Liver (tissue), 9 donors: ENCODE data around the gene AKR1C2. TPM values are rescaled to one million over a fixed set of nuclear protein-coding genes. Genes with fewer than 3 reads are reported as not detected.
"Not testable (repeated sequence)": the region's sequence is repeated elsewhere in the genome, so short reads cannot be mapped to it uniquely, and the experiment has no call there.

Experiments used
- DNase-seq: peaks from one replicate; pipeline ENCODE4 v3.0.0-alpha.2; 2017; ENCODE audit warnings: low spot score
- H3K27ac ChIP-seq, 2 donors: one replicate each; pipeline ENCODE4 v1.7.0; 2013; ENCODE audit warnings: inconsistent platforms in 2 of 2, low read length in 2 of 2, control low read depth in 1 of 2, low read depth in 1 of 2, mild to moderate bottlenecking in 1 of 2
- H3K27me3 ChIP-seq, 4 donors: one replicate each; pipeline versions ENCODE4 v1.6.1 to v1.7.0; 2013; ENCODE audit warnings: low read length in 3 of 4, inconsistent platforms in 1 of 4, mild to moderate bottlenecking in 1 of 4, moderate library complexity in 1 of 4; ENCODE audit not compliant: control insufficient read depth in 4 of 4, insufficient read depth in 4 of 4
- H3K36me3 ChIP-seq, 4 donors: one replicate each; pipeline versions ENCODE4 v1.6.1 to v1.7.0; 2013; ENCODE audit warnings: low read length in 3 of 4, mild to moderate bottlenecking in 3 of 4, low read depth in 1 of 4, moderate library complexity in 1 of 4; ENCODE audit not compliant: control insufficient read depth in 4 of 4, insufficient read depth in 3 of 4
- H3K4me1 ChIP-seq, 4 donors: one replicate each; pipeline versions ENCODE4 v1.6.1 to v1.7.0; 2013; ENCODE audit warnings: low read length in 3 of 4, mild to moderate bottlenecking in 3 of 4, moderate library complexity in 1 of 4; ENCODE audit not compliant: control insufficient read depth in 4 of 4, insufficient read depth in 4 of 4
- H3K4me3 ChIP-seq, 3 donors: one replicate each; pipeline versions ENCODE4 v1.6.1 to v1.7.0; 2013; ENCODE audit warnings: low read length in 3 of 3, control low read depth in 1 of 3, low read depth in 1 of 3, mild to moderate bottlenecking in 1 of 3
- H3K9ac ChIP-seq, 2 donors: one replicate each; pipeline ENCODE4 v1.7.0; 2013; ENCODE audit warnings: low read length in 2 of 2, mild to moderate bottlenecking in 2 of 2, moderate library complexity in 2 of 2, control low read depth in 1 of 2, low read depth in 1 of 2
- H3K9me3 ChIP-seq, 4 donors: one replicate each; pipeline versions ENCODE4 v1.6.1 to v1.7.0; 2013; ENCODE audit warnings: low read length in 3 of 4; ENCODE audit not compliant: control insufficient read depth in 4 of 4
- CTCF ChIP-seq: fragments of 150-350 bp; IDR thresholded peaks from 2 replicates; pipeline ENCODE4 v1.5.1; 2017; ENCODE audit warnings: improper control_type of control experiment, low read depth, low read length; ENCODE audit not compliant: missing input control
- EGR1 ChIP-seq, 2 donors: IDR thresholded peaks; 2 replicates each; pipeline ENCODE4 v1.6.1; 2016 to 2018; ENCODE audit warnings: antibody characterized with exemption in 2 of 2, low read depth in 2 of 2
- FOXA1 ChIP-seq: IDR thresholded peaks from 2 replicates; pipeline ENCODE4 v1.6.1; 2016; ENCODE audit warnings: antibody characterized with exemption
- FOXA2 ChIP-seq: IDR thresholded peaks from 2 replicates; pipeline ENCODE4 v1.6.1; 2016; ENCODE audit warnings: antibody characterized with exemption
- HNF4A ChIP-seq, 2 donors: conservative IDR thresholded peaks; 2 replicates each; pipeline ENCODE4 v1.6.1; 2016; ENCODE audit warnings: antibody characterized with exemption in 2 of 2, mild to moderate bottlenecking in 2 of 2
- JUND ChIP-seq, 2 donors: IDR thresholded peaks; 2 replicates each; pipeline ENCODE4 v1.6.1; 2016; ENCODE audit warnings: antibody characterized with exemption in 2 of 2
- MAX ChIP-seq: IDR thresholded peaks from 2 replicates; pipeline ENCODE4 v1.6.1; 2016; ENCODE audit warnings: antibody characterized with exemption
- RXRA ChIP-seq, 2 donors: IDR thresholded peaks; 2 replicates each; pipeline ENCODE4 v1.6.1; 2017 to 2018; ENCODE audit warnings: antibody characterized with exemption in 2 of 2, mild to moderate bottlenecking in 1 of 2
- SP1 ChIP-seq: IDR thresholded peaks from 2 replicates; pipeline ENCODE4 v1.6.1; 2018; ENCODE audit warnings: antibody characterized with exemption, mild to moderate bottlenecking
- WGBS: extraction: QIAGEN DNeasy Blood & Tissue Kit; methylation state at CpG from one replicate; pipeline ENCODE4 v1.1.7; 2013; 5-methylcytosine and 5-hydroxymethylcytosine counted together
- polyA plus RNA-seq, 2 donors: library from polyadenylated mRNA; stranded (reverse) in 1 of 2; unstranded in 1 of 2; fragments of 200-250 nt in 1 of 2; fragments of >200 nt in 1 of 2; fragmentation: Nextera tagmentation in 1 of 2; extraction: Ambion mirVana in 1 of 2; gene quantifications; one replicate each; pipeline versions ENCODE4 v1.2.1 to v1.2.3, GENCODE V29; 2013 to 2015
- total RNA-seq, 2 donors: library from RNA; depleted of rRNA; stranded (reverse); fragments of >200 nt; gene quantifications; one replicate each; pipeline ENCODE4 v1.2.3, GENCODE V29; 2014
- donor health status: healthy.
- donor health status: healthy.
- donor health status: healthy.
- donor health status: healthy.
- donor health status: healthy.

The AKR1C2 gene
- total and polyA plus RNA-seq, 4 donors, result 63.8 to 699 (median 162) TPM

- not testable (repeated sequence) for H3K27me3 ChIP-seq, H3K9me3 ChIP-seq, H3K36me3 ChIP-seq, H3K9ac ChIP-seq, DNase-seq, H3K4me3 ChIP-seq, H3K4me1 ChIP-seq
- 33% methylated on average over 5 of the region's 5 CpGs for WGBS
- TF ChIP-seq FOXA2 (peak; percentile 74), FOXA1 (peak; percentile 47), RXRA (IDR thresholded peaks at IDR 0.05) (peak in 1 of 2 donors; percentile 38), JUND (IDR thresholded peaks at IDR 0.05) (peak in 1 of 2 donors; percentile 41), SP1 (peak; percentile 9), HNF4A (conservative IDR thresholded peaks at IDR 0.05) (peak in 1 of 2 donors; percentile 36)
- peak overlapping the region; percentile 46 to 54 for H3K27ac ChIP-seq
Measured at GRCh38 chr10:4956955-4957645, 46.6 kb downstream of the AKR1C2 start.

- H3K27me3 ChIP-seq, H3K9me3 ChIP-seq, DNase-seq, H3K36me3 ChIP-seq, H3K9ac ChIP-seq, H3K4me1 ChIP-seq, H3K27ac ChIP-seq, H3K4me3 ChIP-seq: not testable (repeated sequence)
- WGBS, result 96% methylated on average over 6 of the region's 7 CpGs
Measured at GRCh38 chr10:4956088-4956487, 47.6 kb downstream of the AKR1C2 start.

- no peak overlapping the region for H3K27ac ChIP-seq
- H3K4me1 ChIP-seq, result peaks cover 5 to 15% (median 5%) of the 10 kb centered on the region in 4 donors
- H3K9me3 ChIP-seq, result no peaks in the 10 kb centered on the region
- H3K9ac ChIP-seq, result no peak overlapping the region
- no peaks in the 10 kb centered on the region for H3K27me3 ChIP-seq
- H3K4me3 ChIP-seq, result no peak overlapping the region
- TF ChIP-seq MAX, result no peak
- no peak for TF ChIP-seq CTCF
- TF ChIP-seq JUND (IDR thresholded peaks at IDR 0.05), result no peak
- TF ChIP-seq FOXA2, result no peak
- no peak for TF ChIP-seq EGR1 (IDR thresholded peaks at IDR 0.05; ENCODE audit: low read depth in 2 of 2)
- DNase-seq, result no peak
- no peaks in the 10 kb centered on the region for H3K36me3 ChIP-seq
Measured at GRCh38 chr10:4953405-4953804, 50.3 kb downstream of the AKR1C2 start.

GRCh38 chr10:4951512-4952162, 52.0 kb downstream of the AKR1C2 start:
- H3K9me3 ChIP-seq, H3K36me3 ChIP-seq, H3K27me3 ChIP-seq, H3K9ac ChIP-seq, DNase-seq, H3K27ac ChIP-seq, H3K4me3 ChIP-seq: not testable (repeated sequence)
- WGBS, result 76% methylated on average over 5 of the region's 5 CpGs
- H3K4me1 ChIP-seq, result peaks cover 5 to 17% (median 8%) of the 10 kb centered on the region in 4 donors
